ENCODE measurements around the gene BMP7.
A peak's percentile ranks its signal among the peaks of the same experiment; 100 is the strongest.

Gene BMP7

GRCh38 chr20:57139342-57140093, 126.9 kb downstream of the BMP7 start:
- Histone ChIP-seq H3K4me1 (ENCODE audit: control insufficient read depth, insufficient read depth, low read length) (no peaks in the 10 kb centered on the region), H3K9me3 (ENCODE audit: control insufficient read depth, insufficient read depth, low read depth, low read length) (no peaks in the 10 kb centered on the region), H3K36me3 (ENCODE audit: control insufficient read depth in 2 of 2, insufficient read depth in 1 of 2, low read length in 2 of 2) (no peaks in the 10 kb centered on the region), H3K27ac (ENCODE audit: extremely low read depth, low read depth, low read length) (no peak overlapping the region), H3K4me3 (ENCODE audit: low read depth, low read length) (no peak overlapping the region)
- CTCF ChIA-PET: no interaction called here
- POLR2A ChIA-PET: no interaction called here
- TF ChIP-seq ZNF707 (tag by site-specific recombination; IDR thresholded peaks at IDR 0.05): no peak
- no peak for TF ChIP-seq KLF1 (tag by site-specific recombination; IDR thresholded peaks at IDR 0.05)
- TF ChIP-seq ZSCAN30 (tag by site-specific recombination; IDR thresholded peaks at IDR 0.05): no peak

DNA sequence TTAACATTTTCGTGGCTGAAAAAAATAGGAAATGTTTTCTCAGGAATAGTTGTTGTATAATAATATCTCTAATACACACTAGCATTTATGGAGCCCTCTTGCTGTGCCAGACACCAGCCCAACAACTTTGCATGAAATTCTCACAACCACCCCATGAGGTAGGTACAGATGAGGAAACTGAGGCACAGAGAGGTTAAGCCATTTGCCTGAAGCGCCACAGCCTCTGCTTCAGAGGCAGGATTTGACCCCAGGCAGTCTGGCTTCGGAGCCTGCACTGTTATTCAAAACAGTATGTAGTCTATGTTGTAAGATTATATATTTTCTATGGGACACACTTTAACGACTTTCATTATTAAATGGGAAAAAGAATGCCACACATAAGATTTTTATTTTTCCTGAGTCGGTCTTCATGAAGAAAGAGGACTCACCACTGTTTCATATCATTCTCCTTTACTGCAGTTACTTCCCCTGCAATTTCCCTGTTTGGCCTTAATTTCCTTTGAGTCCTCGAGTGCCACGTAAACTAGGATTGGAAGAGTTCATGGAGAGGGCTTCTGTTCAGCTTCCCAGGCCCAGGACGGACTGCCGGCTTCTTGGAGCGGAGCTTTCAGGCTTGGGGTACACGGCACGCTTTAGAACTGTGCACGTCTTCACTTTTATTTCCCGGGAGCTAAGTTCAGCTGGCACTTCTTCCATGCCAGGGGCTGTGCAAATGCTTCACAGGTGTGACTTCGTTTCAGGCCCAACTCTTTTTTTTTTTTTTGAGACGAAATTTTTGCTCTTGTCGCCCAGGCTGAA, 128.0 kb downstream of the BMP7 start:
- no peak overlapping the region for H3K4me3 ChIP-seq (ENCODE audit: low read depth, low read length)
- H3K36me3 ChIP-seq (ENCODE audit: control insufficient read depth in 2 of 2, insufficient read depth in 1 of 2, low read length in 2 of 2): no peaks in the 10 kb centered on the region
- no peak overlapping the region for H3K27ac ChIP-seq (ENCODE audit: extremely low read depth, low read depth, low read length)
- no peaks in the 10 kb centered on the region for H3K9me3 ChIP-seq (ENCODE audit: control insufficient read depth, insufficient read depth, low read depth, low read length)
- CTCF ChIA-PET: no interaction called here
- TF ChIP-seq, protein P1, sequence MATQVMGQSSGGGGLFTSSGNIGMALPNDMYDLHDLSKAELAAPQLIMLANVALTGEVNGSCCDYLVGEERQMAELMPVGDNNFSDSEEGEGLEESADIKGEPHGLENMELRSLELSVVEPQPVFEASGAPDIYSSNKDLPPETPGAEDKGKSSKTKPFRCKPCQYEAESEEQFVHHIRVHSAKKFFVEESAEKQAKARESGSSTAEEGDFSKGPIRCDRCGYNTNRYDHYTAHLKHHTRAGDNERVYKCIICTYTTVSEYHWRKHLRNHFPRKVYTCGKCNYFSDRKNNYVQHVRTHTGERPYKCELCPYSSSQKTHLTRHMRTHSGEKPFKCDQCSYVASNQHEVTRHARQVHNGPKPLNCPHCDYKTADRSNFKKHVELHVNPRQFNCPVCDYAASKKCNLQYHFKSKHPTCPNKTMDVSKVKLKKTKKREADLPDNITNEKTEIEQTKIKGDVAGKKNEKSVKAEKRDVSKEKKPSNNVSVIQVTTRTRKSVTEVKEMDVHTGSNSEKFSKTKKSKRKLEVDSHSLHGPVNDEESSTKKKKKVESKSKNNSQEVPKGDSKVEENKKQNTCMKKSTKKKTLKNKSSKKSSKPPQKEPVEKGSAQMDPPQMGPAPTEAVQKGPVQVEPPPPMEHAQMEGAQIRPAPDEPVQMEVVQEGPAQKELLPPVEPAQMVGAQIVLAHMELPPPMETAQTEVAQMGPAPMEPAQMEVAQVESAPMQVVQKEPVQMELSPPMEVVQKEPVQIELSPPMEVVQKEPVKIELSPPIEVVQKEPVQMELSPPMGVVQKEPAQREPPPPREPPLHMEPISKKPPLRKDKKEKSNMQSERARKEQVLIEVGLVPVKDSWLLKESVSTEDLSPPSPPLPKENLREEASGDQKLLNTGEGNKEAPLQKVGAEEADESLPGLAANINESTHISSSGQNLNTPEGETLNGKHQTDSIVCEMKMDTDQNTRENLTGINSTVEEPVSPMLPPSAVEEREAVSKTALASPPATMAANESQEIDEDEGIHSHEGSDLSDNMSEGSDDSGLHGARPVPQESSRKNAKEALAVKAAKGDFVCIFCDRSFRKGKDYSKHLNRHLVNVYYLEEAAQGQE (tag by site-specific recombination; IDR thresholded peaks at IDR 0.05): no peak
- no peak for TF ChIP-seq PBX3 (CRISPR knock-in tag; IDR thresholded peaks at IDR 0.05)
- TF ChIP-seq ZNF768 (tag by site-specific recombination; IDR thresholded peaks at IDR 0.05): 0 out of 2 replicates have a peak, but pooled peaks have one; percentile 10
- H3K4me1 ChIP-seq (ENCODE audit: control insufficient read depth, insufficient read depth, low read length): no peaks in the 10 kb centered on the region
- POLR2A ChIA-PET: no interaction called here

DNA sequence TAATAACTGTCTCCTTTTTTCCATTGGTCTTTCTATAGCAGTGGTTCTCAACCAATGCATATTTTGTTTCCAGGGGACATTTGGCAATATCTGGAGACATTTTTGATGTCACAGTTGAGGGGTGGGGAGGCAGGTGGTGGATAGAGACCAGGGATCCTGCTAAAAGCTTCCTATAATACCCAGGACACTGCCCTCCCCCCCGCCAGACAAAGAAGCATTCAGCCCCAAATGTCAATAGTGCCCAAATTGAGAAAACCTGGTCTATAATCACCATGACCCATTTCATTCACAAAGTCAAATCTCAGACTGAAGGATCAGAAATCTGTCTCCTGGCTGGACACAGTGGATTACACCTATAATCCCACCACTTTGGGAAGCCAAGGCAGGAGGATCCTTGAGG, 128.8 kb downstream of the BMP7 start:
- ChIA-PET CTCF (no interaction called here), POLR2A (no interaction called here)
- Histone ChIP-seq H3K9me3 (ENCODE audit: control insufficient read depth, insufficient read depth, low read depth, low read length) (no peaks in the 10 kb centered on the region), H3K4me3 (ENCODE audit: low read depth, low read length) (no peak overlapping the region), H3K27ac (ENCODE audit: extremely low read depth, low read depth, low read length) (no peak overlapping the region), H3K4me1 (ENCODE audit: control insufficient read depth, insufficient read depth, low read length) (no peaks in the 10 kb centered on the region), H3K36me3 (ENCODE audit: control insufficient read depth in 2 of 2, insufficient read depth in 1 of 2, low read length in 2 of 2) (no peaks in the 10 kb centered on the region)
- TF ChIP-seq ZNF521 (tag by site-specific recombination; IDR thresholded peaks at IDR 0.05) (no peak), ZNF488 (tag by site-specific recombination; IDR thresholded peaks at IDR 0.05) (no peak), ZNF155 (tag by site-specific recombination; IDR thresholded peaks at IDR 0.05) (no peak), FEZF1 (tag by site-specific recombination; IDR thresholded peaks at IDR 0.05) (no peak), SP3 (tag by site-specific recombination; IDR thresholded peaks at IDR 0.05) (no peak), ZNF792 (tag by site-specific recombination; IDR thresholded peaks at IDR 0.05) (no peak), ZNF174 (tag by site-specific recombination; IDR thresholded peaks at IDR 0.05) (no peak), ZBTB44 (tag by site-specific recombination; IDR thresholded peaks at IDR 0.05) (no peak), ZNF529 (tag by site-specific recombination; IDR thresholded peaks at IDR 0.05; ENCODE audit: insufficient replicate concordance) (no peak), HOXC10 (CRISPR knock-in tag; IDR thresholded peaks at IDR 0.05) (no peak), ZNF175 (tag by site-specific recombination; IDR thresholded peaks at IDR 0.05) (no peak), ZNF449 (tag by site-specific recombination; IDR thresholded peaks at IDR 0.05) (no peak), ZSCAN30 (tag by site-specific recombination; IDR thresholded peaks at IDR 0.05) (no peak), ZEB2 (tag by site-specific recombination; IDR thresholded peaks at IDR 0.05) (no peak), EGR2 (tag by site-specific recombination; IDR thresholded peaks at IDR 0.05; ENCODE audit: low read depth) (no peak)
